GM10248 (cell line): ENCODE results near the gene OAS3.

Experiments used
- CTCF ChIA-PET: fragments of 300-600 bp; sonication (Branson Sonifier 250); formaldehyde crosslinking; extraction: SDS; loops from one replicate; lab custom pipeline; 2021; ENCODE audit warnings: antibody characterized with exemption; lab: Yijun Ruan, JAX
- POLR2A ChIA-PET: fragments of 350-650 bp; sonication (Branson Sonifier 250); formaldehyde crosslinking; extraction: SDS; loops from one replicate; lab custom pipeline; 2020; ENCODE audit warnings: antibody characterized with exemption; lab: Yijun Ruan, JAX
- DNase-seq: peaks from one replicate; pipeline ENCODE4 v3.0.0; 2012; ENCODE audit errors: extremely low spot score
- TF ChIP-seq, protein P1 (sequence below): IDR thresholded peaks from 2 replicates; pipeline ENCODE4 v1.5.1; 2012; ENCODE audit warnings: mild to moderate bottlenecking, low read depth; ENCODE audit errors: extremely low read depth, missing control alignments, control extremely low read depth

Gene OAS3

GRCh38 chr12:113007166-113007565, 68.9 kb downstream of the OAS3 start:
- DNase-seq, result no peak
- ChIA-PET CTCF (interaction anchor here (0.9 to 3.4 kb wide), 9 partner anchors 9 to 167 kb away, joined by 3 to 25 read pairs (median 5); no protein-coding TSS in a partner anchor), POLR2A (no interaction called here)
- TF ChIP-seq, protein P1, sequence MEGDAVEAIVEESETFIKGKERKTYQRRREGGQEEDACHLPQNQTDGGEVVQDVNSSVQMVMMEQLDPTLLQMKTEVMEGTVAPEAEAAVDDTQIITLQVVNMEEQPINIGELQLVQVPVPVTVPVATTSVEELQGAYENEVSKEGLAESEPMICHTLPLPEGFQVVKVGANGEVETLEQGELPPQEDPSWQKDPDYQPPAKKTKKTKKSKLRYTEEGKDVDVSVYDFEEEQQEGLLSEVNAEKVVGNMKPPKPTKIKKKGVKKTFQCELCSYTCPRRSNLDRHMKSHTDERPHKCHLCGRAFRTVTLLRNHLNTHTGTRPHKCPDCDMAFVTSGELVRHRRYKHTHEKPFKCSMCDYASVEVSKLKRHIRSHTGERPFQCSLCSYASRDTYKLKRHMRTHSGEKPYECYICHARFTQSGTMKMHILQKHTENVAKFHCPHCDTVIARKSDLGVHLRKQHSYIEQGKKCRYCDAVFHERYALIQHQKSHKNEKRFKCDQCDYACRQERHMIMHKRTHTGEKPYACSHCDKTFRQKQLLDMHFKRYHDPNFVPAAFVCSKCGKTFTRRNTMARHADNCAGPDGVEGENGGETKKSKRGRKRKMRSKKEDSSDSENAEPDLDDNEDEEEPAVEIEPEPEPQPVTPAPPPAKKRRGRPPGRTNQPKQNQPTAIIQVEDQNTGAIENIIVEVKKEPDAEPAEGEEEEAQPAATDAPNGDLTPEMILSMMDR, result no peak

DNA sequence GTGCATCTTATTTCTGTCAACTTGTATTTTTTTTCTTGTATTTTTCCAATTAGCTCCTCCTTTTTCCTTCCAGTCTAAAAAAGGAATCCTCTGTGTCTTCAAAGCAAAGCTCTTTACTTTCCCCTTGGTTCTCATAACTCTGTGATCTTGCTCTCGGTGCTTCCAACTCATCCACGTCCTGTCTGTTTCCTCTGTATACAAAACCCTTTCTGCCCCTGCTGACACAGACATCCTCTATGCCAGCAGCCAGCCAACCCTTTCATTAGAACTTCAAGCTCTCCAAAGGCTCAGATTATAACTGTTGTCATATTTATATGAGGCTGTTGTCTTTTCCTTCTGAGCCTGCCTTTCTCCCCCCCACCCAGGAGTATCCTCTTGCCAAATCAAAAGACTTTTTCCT, 72.4 kb downstream of the OAS3 start:
- ChIA-PET CTCF (interaction anchor here (1.7 kb wide), 1 partner anchor 18 kb away, joined by 4 read pairs; no protein-coding TSS in a partner anchor), POLR2A (no interaction called here)
- DNase-seq, result no peak
- TF ChIP-seq, protein P1, result no peak

DNA sequence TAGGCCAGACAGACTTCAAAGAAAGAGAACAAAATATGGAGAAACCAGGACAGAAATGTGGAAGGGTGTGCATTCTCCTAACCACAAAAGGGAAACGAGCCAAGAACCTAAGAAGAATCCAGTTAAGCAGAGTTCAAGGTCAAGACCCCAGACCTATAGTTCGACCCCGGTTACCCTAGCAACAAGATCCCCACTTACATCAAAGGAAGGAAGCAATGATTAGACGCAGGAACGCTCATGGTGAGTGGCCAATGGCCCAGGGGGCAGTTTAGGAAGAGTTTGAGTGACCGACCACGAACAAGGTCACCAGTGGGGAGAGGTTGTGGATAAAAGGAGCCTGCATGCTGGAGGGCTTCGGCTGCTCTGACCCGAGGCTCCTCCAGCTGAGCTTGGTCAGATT, 76.3 kb downstream of the OAS3 start:
- ChIA-PET CTCF (interaction anchor here (1.3 to 1.4 kb wide), 2 partner anchors 22 to 146 kb away, joined by 3 to 4 read pairs; no protein-coding TSS in a partner anchor), POLR2A (no interaction called here)
- TF ChIP-seq, protein P1, result no peak
- no peak for DNase-seq

DNA sequence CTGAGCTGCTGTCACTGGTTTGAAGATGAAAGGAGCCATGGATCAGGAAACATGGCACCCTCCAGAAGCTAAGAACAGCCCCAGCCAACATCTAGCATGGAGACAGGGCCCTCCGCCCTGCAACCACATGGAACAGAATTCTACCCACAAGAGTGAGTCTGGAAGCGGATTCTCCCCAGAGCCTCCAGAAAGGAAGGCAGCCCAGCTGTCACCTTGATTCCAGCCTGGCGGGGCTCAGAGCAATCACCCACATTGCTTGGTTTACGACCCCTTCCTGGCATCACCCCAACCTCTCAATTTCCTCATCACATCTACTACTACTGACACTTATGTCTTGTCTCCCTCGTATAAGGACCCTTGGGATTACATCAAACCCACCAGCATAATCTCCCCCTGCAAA, 78.5 kb downstream of the OAS3 start:
- ChIA-PET POLR2A (no interaction called here), CTCF (interaction anchor here (1.2 to 1.8 kb wide), 3 partner anchors 10 to 157 kb away, joined by 3 to 7 read pairs (median 5); no protein-coding TSS in a partner anchor)
- TF ChIP-seq, protein P1, result no peak
- no peak for DNase-seq

- TF ChIP-seq, protein P1, result no peak
- ChIA-PET POLR2A (no interaction called here), CTCF (interaction anchor here (1.4 kb wide), 1 partner anchor 12 kb away, joined by 4 read pairs; no protein-coding TSS in a partner anchor)
- no peak for DNase-seq
These were observed 80.8 kb downstream of the OAS3 start for GRCh38 chr12:113019025-113019424.

- ChIA-PET CTCF (interaction anchor here (1.3 to 2.3 kb wide), 3 partner anchors 9 to 152 kb away, joined by 3 to 11 read pairs (median 4); no protein-coding TSS in a partner anchor), POLR2A (no interaction called here)
- TF ChIP-seq, protein P1, result no peak
- DNase-seq, result no peak
These were observed 83.2 kb downstream of the OAS3 start for GRCh38 chr12:113021500-113021899.
